ENCODE data around the gene ASB1.

Gene ASB1

DNA sequence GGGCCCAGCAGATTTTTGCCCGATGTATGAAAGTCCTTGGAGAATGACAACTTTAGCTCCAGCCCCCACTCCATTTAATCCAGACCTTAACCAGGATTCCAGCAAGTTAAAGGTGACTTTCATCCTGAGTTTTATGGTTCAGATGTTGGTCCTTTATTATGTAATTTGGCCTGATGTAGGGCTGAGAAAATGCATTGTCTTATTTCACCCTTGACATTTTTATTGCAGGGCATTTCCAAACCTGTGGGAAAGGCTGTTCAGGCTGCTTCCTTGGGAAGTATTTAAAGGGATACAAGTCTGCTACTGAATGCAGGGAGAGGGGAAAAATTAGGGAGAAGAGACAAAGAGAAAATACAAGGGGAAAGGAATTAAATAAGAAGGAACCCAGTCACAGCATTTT lies 48.8 kb downstream of the ASB1 start:
- DNase-seq (ENCODE audit: low read depth) = no peak
- no peak overlapping the region for H3K4me3 ChIP-seq (ENCODE audit: low read depth, low read length)
- TF ChIP-seq, protein P1, sequence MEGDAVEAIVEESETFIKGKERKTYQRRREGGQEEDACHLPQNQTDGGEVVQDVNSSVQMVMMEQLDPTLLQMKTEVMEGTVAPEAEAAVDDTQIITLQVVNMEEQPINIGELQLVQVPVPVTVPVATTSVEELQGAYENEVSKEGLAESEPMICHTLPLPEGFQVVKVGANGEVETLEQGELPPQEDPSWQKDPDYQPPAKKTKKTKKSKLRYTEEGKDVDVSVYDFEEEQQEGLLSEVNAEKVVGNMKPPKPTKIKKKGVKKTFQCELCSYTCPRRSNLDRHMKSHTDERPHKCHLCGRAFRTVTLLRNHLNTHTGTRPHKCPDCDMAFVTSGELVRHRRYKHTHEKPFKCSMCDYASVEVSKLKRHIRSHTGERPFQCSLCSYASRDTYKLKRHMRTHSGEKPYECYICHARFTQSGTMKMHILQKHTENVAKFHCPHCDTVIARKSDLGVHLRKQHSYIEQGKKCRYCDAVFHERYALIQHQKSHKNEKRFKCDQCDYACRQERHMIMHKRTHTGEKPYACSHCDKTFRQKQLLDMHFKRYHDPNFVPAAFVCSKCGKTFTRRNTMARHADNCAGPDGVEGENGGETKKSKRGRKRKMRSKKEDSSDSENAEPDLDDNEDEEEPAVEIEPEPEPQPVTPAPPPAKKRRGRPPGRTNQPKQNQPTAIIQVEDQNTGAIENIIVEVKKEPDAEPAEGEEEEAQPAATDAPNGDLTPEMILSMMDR (IDR thresholded peaks at IDR 0.05; ENCODE audit: insufficient read depth, low read depth, low read length, missing control alignments) = no peak

DNA sequence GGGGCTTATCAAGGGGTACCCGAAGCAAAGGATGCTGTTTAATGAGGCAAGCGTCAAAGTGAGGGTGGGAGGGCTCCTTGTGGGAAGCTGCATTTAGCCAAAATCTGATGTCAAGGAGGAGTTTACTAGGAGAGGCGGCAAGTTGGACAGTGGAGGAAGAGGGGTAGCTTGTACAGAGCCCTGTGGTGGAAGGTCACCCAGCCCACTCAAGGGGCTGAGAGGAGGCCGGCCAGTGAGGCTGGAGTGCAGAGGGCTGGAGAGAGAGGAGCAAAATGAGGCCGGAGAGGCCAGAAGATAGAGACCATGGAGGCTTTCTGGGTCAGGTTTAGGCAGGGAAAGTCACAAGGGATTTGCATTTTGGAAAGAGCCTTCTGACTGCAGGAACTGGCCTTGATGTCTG lies 49.5 kb downstream of the ASB1 start:
- TF ChIP-seq, protein P1 (IDR thresholded peaks at IDR 0.05; ENCODE audit: insufficient read depth, low read depth, low read length, missing control alignments) = no peak
- DNase-seq (ENCODE audit: low read depth) = no peak
- no peak overlapping the region for H3K4me3 ChIP-seq (ENCODE audit: low read depth, low read length)

DNA sequence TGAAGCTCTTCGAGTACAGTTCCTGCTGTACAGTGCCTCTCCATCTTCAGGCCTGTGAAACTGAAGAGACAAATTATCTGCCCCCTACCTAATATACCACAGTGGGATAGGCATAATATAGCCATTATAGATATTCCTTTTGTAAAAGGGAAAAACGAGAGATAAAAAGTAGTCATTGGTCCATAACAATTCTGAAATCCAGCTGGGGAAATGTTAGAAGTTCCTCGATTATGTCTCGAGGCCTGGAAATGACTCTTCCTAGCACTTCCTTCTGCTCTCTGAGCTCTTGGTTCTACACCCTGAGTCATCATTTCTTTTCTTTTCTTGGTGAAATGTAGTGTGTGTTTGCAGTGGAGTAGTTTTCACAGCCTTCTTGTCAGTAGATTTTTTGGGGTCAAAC lies 51.5 kb downstream of the ASB1 start:
- DNase-seq (ENCODE audit: low read depth) = no peak
- TF ChIP-seq, protein P1 (IDR thresholded peaks at IDR 0.05; ENCODE audit: insufficient read depth, low read depth, low read length, missing control alignments) = no peak

DNA sequence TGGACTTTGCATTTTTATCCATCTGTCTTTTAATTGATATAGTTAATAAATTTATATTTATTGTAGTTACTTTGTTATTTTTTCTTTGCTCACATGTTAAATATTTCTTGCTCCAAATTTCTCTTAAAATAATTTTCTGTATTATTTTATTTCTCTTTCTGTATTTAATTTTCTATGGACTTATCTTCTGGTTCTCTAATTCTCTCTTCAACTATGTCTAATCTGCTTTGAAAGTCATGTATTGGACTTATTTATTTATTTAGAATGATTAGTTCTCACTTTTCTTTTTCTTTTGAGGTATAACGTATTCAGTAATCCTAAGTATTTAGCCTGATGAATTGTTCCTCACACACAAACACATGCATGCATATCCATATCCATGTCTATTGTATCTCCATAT lies 53.1 kb downstream of the ASB1 start:
- TF ChIP-seq, protein P1 (IDR thresholded peaks at IDR 0.05; ENCODE audit: insufficient read depth, low read depth, low read length, missing control alignments) = no peak
- DNase-seq (ENCODE audit: low read depth) = no peak
- no peak overlapping the region for H3K4me3 ChIP-seq (ENCODE audit: low read depth, low read length)

More for the DNA sequence above, 51.5 kb downstream of the ASB1 start:
- no peak overlapping the region for H3K4me3 ChIP-seq (ENCODE audit: low read depth, low read length)

DNA sequence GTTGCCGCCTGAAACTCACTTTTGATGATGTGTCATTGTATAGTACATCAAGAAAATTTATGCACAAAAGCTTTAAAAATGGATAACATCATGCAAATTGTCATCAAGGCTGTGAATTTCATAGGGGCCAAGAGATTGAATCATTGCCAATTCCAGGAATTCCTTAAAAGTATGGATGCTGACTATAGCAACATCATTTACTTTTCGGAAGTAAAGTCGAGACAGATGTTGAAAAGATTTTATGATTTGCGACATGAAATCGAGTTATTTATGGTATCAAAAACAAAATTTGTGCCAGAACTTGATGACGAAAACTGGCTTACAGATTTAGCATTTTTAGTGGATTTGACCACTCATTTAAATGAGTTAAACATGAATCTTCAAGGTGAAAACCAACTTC lies 56.3 kb downstream of the ASB1 start:
- DNase-seq (ENCODE audit: low read depth) = no peak
- TF ChIP-seq, protein P1 (IDR thresholded peaks at IDR 0.05; ENCODE audit: insufficient read depth, low read depth, low read length, missing control alignments) = no peak
- no peak overlapping the region for H3K4me3 ChIP-seq (ENCODE audit: low read depth, low read length)

DNA sequence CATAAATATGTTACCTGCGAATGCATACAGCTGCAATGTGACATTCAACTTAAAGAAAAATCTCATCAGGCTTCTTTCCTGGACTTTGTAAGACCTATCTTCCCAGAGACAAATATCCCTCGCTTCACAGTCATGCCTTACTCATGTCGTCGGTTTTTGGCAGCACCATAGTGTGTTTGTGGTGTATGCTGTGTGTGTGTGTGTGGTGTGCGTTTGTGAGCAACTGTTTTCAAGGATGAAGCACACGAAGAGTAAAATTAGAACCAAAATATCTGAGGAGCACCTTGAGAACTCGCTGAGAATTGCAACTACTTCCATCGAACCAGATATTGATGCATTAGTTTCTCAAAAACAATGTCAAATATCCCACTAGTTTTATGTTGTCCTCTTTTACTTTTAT lies 56.9 kb downstream of the ASB1 start:
- TF ChIP-seq, protein P1 (IDR thresholded peaks at IDR 0.05; ENCODE audit: insufficient read depth, low read depth, low read length, missing control alignments) = no peak
- no peak for DNase-seq (ENCODE audit: low read depth)
- no peak overlapping the region for H3K4me3 ChIP-seq (ENCODE audit: low read depth, low read length)
